ENCODE data around the gene NUBPL.
"Not testable (repeated sequence)": the region's sequence is repeated elsewhere in the genome, so short reads cannot be mapped to it uniquely, and the experiment has no call there.

The NUBPL gene

DNA sequence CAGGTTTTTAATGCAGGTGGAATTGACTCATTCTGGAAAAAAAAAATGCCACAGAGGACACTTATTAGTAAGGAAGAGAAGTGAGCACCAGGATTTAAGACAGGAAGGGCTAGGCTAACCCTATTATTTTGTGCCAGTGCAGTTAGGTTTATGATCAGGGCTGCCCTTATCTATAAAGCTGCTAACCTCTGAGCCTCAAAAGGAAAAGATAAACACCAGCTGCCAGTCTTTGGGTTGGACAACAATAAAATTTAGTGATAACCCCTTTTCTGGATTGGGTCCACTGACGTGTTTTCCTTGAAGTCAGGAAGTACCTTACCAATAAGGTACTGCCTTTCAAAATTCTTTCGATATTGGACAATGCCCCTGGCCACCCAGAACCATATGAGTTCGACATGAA, 128.9 kb downstream of the NUBPL start:
- no peaks in the 10 kb centered on the region for H3K36me3 ChIP-seq (ENCODE audit: control insufficient read depth in 1 of 2, insufficient read depth in 2 of 2, low read length in 2 of 2)
- H3K9me3 ChIP-seq (ENCODE audit: control insufficient read depth in 1 of 2, low read length in 2 of 2) = no peaks in the 10 kb centered on the region
- H3K27me3 ChIP-seq (ENCODE audit: control insufficient read depth in 1 of 2, insufficient read depth in 2 of 2, low read length in 2 of 2) = no peaks in the 10 kb centered on the region
- H3K4me1 ChIP-seq (ENCODE audit: control insufficient read depth in 1 of 2, insufficient read depth in 2 of 2, low read length in 2 of 2) = peaks cover 0 to 6% of the 10 kb centered on the region in 2 donors
- H3K9ac ChIP-seq (ENCODE audit: low read depth in 1 of 2, low read length in 2 of 2) = no peak overlapping the region
- H3K4me3 ChIP-seq (ENCODE audit: low read depth in 1 of 2, low read length in 2 of 2) = no peak overlapping the region
- no peak overlapping the region for H3K27ac ChIP-seq (ENCODE audit: low read depth, low read length)

DNA sequence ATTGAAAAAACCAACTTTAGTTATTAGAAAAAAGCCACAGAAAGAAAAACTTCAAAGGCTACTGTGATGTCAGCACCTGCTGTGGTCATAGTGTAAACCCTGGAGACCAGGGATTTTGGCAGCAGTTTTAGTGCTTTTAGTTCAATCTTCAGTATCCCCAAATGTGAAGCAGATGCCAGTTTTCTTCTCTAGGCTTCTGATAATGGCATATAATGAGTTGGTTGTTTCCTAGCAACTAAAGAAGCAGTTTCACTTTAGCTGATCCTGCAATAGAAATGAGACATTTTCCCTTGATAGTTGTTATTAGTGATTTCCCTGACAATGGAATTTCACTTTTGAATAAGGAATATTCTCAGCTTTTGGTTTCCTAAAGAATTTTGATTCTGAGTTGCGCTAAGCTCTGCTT, 131.2 kb downstream of the NUBPL start:
- no peak overlapping the region for H3K9ac ChIP-seq (ENCODE audit: low read depth in 1 of 2, low read length in 2 of 2)
- no peaks in the 10 kb centered on the region for H3K27me3 ChIP-seq (ENCODE audit: control insufficient read depth in 1 of 2, insufficient read depth in 2 of 2, low read length in 2 of 2)
- H3K4me3 ChIP-seq (ENCODE audit: low read depth in 1 of 2, low read length in 2 of 2) = no peak overlapping the region
- H3K36me3 ChIP-seq (ENCODE audit: control insufficient read depth in 1 of 2, insufficient read depth in 2 of 2, low read length in 2 of 2) = no peaks in the 10 kb centered on the region
- no peaks in the 10 kb centered on the region for H3K9me3 ChIP-seq (ENCODE audit: control insufficient read depth in 1 of 2, low read length in 2 of 2)
- H3K4me1 ChIP-seq (ENCODE audit: control insufficient read depth in 1 of 2, insufficient read depth in 2 of 2, low read length in 2 of 2) = peaks cover 0 to 18% of the 10 kb centered on the region in 2 donors
- H3K27ac ChIP-seq (ENCODE audit: low read depth, low read length) = no peak overlapping the region

DNA sequence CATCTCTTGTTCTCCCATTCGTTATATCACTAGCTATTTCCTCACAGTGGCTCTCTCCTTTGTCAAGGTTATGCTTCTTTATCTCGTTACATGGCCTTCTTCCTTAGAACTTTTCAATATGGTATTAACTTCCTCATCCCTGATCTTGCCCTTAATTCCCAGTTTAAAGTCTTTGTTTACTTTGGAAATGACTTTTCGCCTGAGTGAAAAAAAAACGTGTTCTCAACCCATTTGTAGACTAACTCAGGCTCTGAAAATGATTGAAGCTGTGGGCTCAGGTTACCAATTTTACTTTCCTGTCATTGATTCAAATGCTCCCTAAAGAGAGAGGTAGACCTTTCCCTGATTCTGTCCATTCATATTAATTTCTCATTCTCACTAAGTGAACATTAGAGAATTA, 135.2 kb downstream of the NUBPL start:
- Histone ChIP-seq H3K4me3 (ENCODE audit: low read depth in 1 of 2, low read length in 2 of 2) (no peak overlapping the region), H3K4me1 (ENCODE audit: control insufficient read depth in 1 of 2, insufficient read depth in 2 of 2, low read length in 2 of 2) (peaks cover 0 to 18% of the 10 kb centered on the region in 2 donors), H3K36me3 (ENCODE audit: control insufficient read depth in 1 of 2, insufficient read depth in 2 of 2, low read length in 2 of 2) (no peaks in the 10 kb centered on the region), H3K27me3 (ENCODE audit: control insufficient read depth in 1 of 2, insufficient read depth in 2 of 2, low read length in 2 of 2) (no peaks in the 10 kb centered on the region), H3K9ac (ENCODE audit: low read depth in 1 of 2, low read length in 2 of 2) (no peak overlapping the region), H3K27ac (ENCODE audit: low read depth, low read length) (no peak overlapping the region), H3K9me3 (ENCODE audit: control insufficient read depth in 1 of 2, low read length in 2 of 2) (peaks cover 0 to 2% of the 10 kb centered on the region in 2 donors)

DNA sequence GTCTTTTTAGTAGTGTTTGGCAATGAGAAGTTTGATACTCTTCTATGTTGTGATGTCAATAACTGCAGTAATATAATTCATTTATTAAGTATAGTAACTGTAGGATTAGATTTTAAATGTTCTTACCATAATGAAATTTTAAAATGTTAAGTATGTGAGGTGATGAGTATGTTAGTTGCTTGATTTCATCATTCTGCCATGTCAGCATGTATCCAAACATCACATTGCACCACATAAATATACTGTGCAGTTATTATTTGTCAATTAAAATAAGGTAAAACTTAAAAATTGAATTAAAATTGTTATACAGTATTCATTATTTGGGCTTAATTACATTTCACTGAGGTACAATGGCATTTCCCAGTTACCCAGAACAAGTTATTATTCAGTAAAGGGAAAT, 138.6 kb downstream of the NUBPL start:
- Histone ChIP-seq H3K27me3 (ENCODE audit: control insufficient read depth in 1 of 2, insufficient read depth in 2 of 2, low read length in 2 of 2) (no peaks in the 10 kb centered on the region), H3K4me1 (ENCODE audit: control insufficient read depth in 1 of 2, insufficient read depth in 2 of 2, low read length in 2 of 2) (peaks cover 0 to 12% of the 10 kb centered on the region in 2 donors), H3K27ac (ENCODE audit: low read depth, low read length) (no peak overlapping the region), H3K9ac (ENCODE audit: low read depth in 1 of 2, low read length in 2 of 2) (no peak overlapping the region), H3K9me3 (ENCODE audit: control insufficient read depth in 1 of 2, low read length in 2 of 2) (peaks cover 0 to 2% of the 10 kb centered on the region in 2 donors), H3K4me3 (ENCODE audit: low read depth in 1 of 2, low read length in 2 of 2) (no peak overlapping the region), H3K36me3 (ENCODE audit: control insufficient read depth in 1 of 2, insufficient read depth in 2 of 2, low read length in 2 of 2) (no peaks in the 10 kb centered on the region)

DNA sequence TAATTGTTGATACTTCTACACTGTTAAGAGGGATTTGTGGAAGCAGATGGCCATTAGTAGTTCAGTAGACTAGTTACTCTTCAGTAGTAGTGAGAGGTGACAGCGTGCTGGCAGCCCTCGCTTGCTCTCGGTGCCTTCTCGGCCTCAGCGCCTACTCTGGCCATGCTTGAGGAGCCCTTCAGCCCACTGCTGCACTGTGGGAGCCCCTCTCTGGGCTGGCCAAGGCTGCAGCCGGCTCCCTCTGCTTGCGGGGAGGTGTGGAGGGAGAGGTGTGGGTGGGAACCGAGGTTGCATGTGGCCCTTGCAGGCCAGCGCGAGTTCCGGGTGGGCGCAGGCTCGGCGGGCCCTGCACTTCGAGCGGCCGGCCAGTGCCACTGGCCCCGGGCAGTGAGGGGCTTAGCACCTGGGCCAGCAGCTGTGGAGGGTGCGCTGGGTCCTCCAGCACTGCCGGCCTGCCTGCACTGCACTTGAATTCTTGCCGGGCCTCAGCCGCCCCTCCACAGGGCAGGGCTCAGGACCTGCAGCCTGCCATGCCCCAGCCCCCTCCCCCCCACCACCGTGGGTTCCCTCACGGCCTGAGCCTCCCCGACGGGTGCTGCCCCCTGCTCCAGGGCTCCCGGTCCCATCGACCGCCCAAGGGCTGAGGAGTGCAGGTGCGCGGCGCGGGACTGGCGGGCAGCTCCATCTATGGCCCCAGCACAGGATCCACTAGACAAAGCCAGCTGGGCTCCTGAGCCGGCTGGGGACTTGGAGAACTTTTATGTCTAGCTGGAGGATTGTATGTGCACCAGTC, 139.3 kb downstream of the NUBPL start:
- peaks cover 0 to 12% of the 10 kb centered on the region in 2 donors for H3K4me1 ChIP-seq (ENCODE audit: control insufficient read depth in 1 of 2, insufficient read depth in 2 of 2, low read length in 2 of 2)
- peaks cover 0 to 3% of the 10 kb centered on the region in 2 donors for H3K36me3 ChIP-seq (ENCODE audit: control insufficient read depth in 1 of 2, insufficient read depth in 2 of 2, low read length in 2 of 2)
- peaks cover 0 to 2% of the 10 kb centered on the region in 2 donors for H3K9me3 ChIP-seq (ENCODE audit: control insufficient read depth in 1 of 2, low read length in 2 of 2)
- H3K9ac ChIP-seq (ENCODE audit: low read depth in 1 of 2, low read length in 2 of 2) = no peak overlapping the region
- no peaks in the 10 kb centered on the region for H3K27me3 ChIP-seq (ENCODE audit: control insufficient read depth in 1 of 2, insufficient read depth in 2 of 2, low read length in 2 of 2)
- H3K4me3 ChIP-seq (ENCODE audit: low read depth in 1 of 2, low read length in 2 of 2) = no peak overlapping the region
- no peak overlapping the region for H3K27ac ChIP-seq (ENCODE audit: low read depth, low read length)

DNA sequence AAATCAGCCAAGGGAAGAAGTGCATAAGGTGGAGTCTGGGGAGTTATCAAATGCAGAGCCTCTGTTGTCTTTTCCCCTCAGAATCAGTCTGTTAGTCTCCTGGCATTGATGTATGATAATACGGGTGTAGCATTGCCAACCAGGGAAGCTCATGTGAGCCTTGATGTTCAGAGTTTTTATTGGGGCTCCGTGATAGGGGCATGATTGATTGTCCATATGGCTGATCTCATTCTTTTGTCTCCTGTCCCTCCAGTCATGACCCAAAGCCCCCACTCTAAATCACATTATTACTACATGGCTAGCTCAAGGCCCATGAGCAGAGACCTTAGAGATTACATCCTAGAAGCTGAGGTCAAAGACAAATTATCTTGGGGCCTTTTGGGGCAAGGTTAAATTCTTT, 140.9 kb downstream of the NUBPL start:
- Histone ChIP-seq H3K9ac (ENCODE audit: low read depth in 1 of 2, low read length in 2 of 2) (no peak overlapping the region), H3K9me3 (ENCODE audit: control insufficient read depth in 1 of 2, low read length in 2 of 2) (peaks cover 0 to 2% of the 10 kb centered on the region in 2 donors), H3K27me3 (ENCODE audit: control insufficient read depth in 1 of 2, insufficient read depth in 2 of 2, low read length in 2 of 2) (no peaks in the 10 kb centered on the region), H3K36me3 (ENCODE audit: control insufficient read depth in 1 of 2, insufficient read depth in 2 of 2, low read length in 2 of 2) (peaks cover 0 to 3% of the 10 kb centered on the region in 2 donors), H3K27ac (ENCODE audit: low read depth, low read length) (no peak overlapping the region), H3K4me3 (ENCODE audit: low read depth in 1 of 2, low read length in 2 of 2) (no peak overlapping the region), H3K4me1 (ENCODE audit: control insufficient read depth in 1 of 2, insufficient read depth in 2 of 2, low read length in 2 of 2) (peaks cover 0 to under 1% of the 10 kb centered on the region in 2 donors)

DNA sequence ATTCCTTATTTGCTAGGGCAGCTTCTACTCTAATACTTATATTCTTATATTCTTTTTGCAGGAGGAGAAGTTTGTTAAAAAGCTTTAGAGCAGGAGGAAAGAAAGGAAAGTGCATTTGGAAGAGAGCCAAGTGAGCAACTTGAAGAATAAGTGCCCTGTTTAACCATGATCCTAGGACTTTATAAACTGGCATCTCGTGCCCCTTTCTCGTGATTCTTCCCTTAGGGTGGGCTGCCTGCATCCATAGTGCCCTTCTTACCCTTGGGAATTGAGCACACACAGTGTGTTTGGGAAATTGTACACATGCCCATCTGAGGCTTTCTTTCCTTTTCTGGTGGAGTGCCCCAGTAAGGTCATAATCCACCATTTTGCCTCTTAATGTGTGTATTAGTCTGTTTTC, 141.9 kb downstream of the NUBPL start:
- no peaks in the 10 kb centered on the region for H3K4me1 ChIP-seq (ENCODE audit: control insufficient read depth in 1 of 2, insufficient read depth in 2 of 2, low read length in 2 of 2)
- peaks cover 0 to 2% of the 10 kb centered on the region in 2 donors for H3K9me3 ChIP-seq (ENCODE audit: control insufficient read depth in 1 of 2, low read length in 2 of 2)
- no peak overlapping the region for H3K4me3 ChIP-seq (ENCODE audit: low read depth in 1 of 2, low read length in 2 of 2)
- H3K9ac ChIP-seq (ENCODE audit: low read depth in 1 of 2, low read length in 2 of 2) = no peak overlapping the region
- H3K36me3 ChIP-seq (ENCODE audit: control insufficient read depth in 1 of 2, insufficient read depth in 2 of 2, low read length in 2 of 2) = peaks cover 0 to 3% of the 10 kb centered on the region in 2 donors
- no peaks in the 10 kb centered on the region for H3K27me3 ChIP-seq (ENCODE audit: control insufficient read depth in 1 of 2, insufficient read depth in 2 of 2, low read length in 2 of 2)
- no peak overlapping the region for H3K27ac ChIP-seq (ENCODE audit: low read depth, low read length)

DNA sequence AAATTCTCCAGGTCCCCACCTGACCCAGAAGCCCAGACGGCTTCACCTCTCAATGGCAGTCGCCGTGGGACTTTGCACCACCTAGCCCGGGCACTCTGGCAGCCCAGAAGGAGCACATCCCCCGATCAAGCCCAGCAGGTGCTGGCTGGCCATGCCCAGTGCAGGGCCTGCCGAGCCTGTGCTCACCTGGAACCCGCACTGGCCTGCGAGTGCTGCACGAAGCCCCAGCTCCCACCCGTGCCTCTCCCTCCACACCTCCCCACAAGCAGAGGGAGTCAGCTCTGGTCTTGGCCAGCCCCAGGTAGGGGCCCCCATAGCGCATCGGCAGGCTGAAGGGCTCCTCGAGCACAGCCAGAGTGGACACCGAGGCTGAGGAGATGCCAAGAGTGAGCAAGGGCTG, 144.5 kb downstream of the NUBPL start:
- Histone ChIP-seq H3K9me3 (ENCODE audit: control insufficient read depth in 1 of 2, low read length in 2 of 2) (peaks cover 0 to 2% of the 10 kb centered on the region in 2 donors), H3K27me3 (ENCODE audit: control insufficient read depth in 1 of 2, insufficient read depth in 2 of 2, low read length in 2 of 2) (no peaks in the 10 kb centered on the region), H3K4me1 (ENCODE audit: control insufficient read depth in 1 of 2, insufficient read depth in 2 of 2, low read length in 2 of 2) (no peaks in the 10 kb centered on the region), H3K4me3 (ENCODE audit: low read depth in 1 of 2, low read length in 2 of 2) (no peak overlapping the region), H3K36me3 (ENCODE audit: control insufficient read depth in 1 of 2, insufficient read depth in 2 of 2, low read length in 2 of 2) (peaks cover 0 to 3% of the 10 kb centered on the region in 2 donors), H3K27ac (ENCODE audit: low read depth, low read length) (no peak overlapping the region), H3K9ac (ENCODE audit: low read depth in 1 of 2, low read length in 2 of 2) (no peak overlapping the region)

DNA sequence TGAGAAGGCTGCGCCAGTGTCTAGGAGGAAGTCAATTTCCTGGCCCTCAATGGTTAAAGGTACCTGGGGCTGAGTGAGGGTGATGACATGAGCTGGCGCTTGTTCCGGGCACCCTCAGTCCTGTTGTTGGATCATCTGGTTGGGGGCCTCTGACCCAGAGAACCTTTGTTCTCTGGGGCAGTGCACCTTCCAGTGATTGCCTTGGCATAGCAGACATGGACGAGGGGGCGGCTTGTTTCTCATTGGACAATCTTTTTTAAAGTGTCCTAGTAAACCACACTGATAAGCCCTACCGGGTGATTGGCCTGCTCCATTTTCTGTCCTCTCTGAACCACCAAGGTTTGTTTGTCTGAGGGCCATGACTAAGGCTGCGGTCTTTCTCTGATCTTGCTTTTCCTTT, 147.5 kb downstream of the NUBPL start:
- not testable (repeated sequence) for H3K4me3 ChIP-seq (ENCODE audit: low read depth in 1 of 2, low read length in 2 of 2); H3K9ac ChIP-seq (ENCODE audit: low read depth in 1 of 2, low read length in 2 of 2); H3K9me3 ChIP-seq (ENCODE audit: control insufficient read depth in 1 of 2, low read length in 2 of 2); H3K27ac ChIP-seq (ENCODE audit: low read depth, low read length); H3K4me1 ChIP-seq (ENCODE audit: control insufficient read depth in 1 of 2, insufficient read depth in 2 of 2, low read length in 2 of 2); H3K36me3 ChIP-seq (ENCODE audit: control insufficient read depth in 1 of 2, insufficient read depth in 2 of 2, low read length in 2 of 2); H3K27me3 ChIP-seq (ENCODE audit: control insufficient read depth in 1 of 2, insufficient read depth in 2 of 2, low read length in 2 of 2)

DNA sequence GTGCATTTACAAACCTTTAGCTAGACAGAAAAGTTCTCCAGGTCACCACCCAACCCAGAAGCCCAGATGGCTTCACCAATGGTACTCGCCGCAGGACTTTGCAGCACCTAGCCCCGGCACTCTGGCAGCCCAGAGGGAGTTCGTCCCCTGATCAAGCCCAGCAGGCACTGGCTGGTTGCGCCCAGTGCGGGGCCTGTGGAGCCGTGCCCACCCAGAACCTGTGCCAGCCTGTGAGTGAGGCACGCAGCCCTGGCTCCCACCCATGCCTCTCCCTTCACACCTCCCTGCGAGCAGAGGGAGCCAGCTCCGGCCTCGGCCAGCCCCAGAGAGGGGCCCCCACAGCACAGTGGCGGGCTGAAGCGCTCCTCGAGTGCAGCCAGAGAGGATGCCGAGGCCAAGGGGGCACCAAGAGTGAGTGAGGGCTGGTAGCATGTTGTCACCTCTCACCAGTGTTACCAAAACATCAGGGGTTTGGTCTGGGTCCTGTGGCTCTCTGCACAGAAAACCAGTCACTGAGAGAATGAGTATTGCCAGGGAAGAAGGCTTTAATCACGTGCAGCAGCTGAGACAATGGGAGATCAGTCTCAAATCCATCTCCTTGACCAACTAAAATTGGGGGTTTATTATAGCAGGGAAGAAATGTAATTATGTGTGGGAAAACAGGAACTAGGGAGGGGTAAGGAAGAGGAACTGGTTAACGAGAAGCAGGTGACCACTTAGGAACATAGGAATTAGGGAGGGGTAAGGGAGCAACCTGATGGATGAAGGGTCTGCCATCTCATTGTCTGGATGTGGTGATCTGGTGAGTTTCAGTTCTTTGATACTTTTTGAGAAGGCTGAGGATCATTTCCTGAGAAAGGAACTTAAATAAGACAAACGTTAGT, 151.3 kb downstream of the NUBPL start:
- no peaks in the 10 kb centered on the region for H3K4me1 ChIP-seq (ENCODE audit: control insufficient read depth in 1 of 2, insufficient read depth in 2 of 2, low read length in 2 of 2)
- H3K27ac ChIP-seq (ENCODE audit: low read depth, low read length) = no peak overlapping the region
- H3K9ac ChIP-seq (ENCODE audit: low read depth in 1 of 2, low read length in 2 of 2) = no peak overlapping the region
- no peak overlapping the region for H3K4me3 ChIP-seq (ENCODE audit: low read depth in 1 of 2, low read length in 2 of 2)
- H3K9me3 ChIP-seq (ENCODE audit: control insufficient read depth in 1 of 2, low read length in 2 of 2) = no peaks in the 10 kb centered on the region
- H3K27me3 ChIP-seq (ENCODE audit: control insufficient read depth in 1 of 2, insufficient read depth in 2 of 2, low read length in 2 of 2) = no peaks in the 10 kb centered on the region
- H3K36me3 ChIP-seq (ENCODE audit: control insufficient read depth in 1 of 2, insufficient read depth in 2 of 2, low read length in 2 of 2) = no peaks in the 10 kb centered on the region
